Activated naive CD4-positive, alpha-beta T cell treated with anti-CD3 and anti-CD28 coated beads, Interleukin-2, amount 10 ng/mL, durations not matched to agents 7 days and 5 days (primary cell): ENCODE results near the gene TGFBR1.

ENCODE experiments used
- CTCF ChIA-PET: fragments of 350-600 bp; sonication (Branson Sonifier 250); formaldehyde crosslinking; loops from one replicate; lab custom pipeline; 2021; ENCODE audit warnings: antibody characterized with exemption; lab: Charles Lee
- DNase-seq: peaks from one replicate; pipeline ENCODE4 v3.0.0-alpha.2; 2020
- H3K27ac Mint-ChIP-seq: one replicate; pipeline ENCODE4 v1.8.0; 2021; ENCODE audit warnings: mild to moderate bottlenecking, moderate library complexity, mixed read lengths
- H3K27me3 Mint-ChIP-seq: one replicate; pipeline ENCODE4 v1.8.0; 2021; ENCODE audit warnings: mild to moderate bottlenecking, mixed read lengths
- H3K36me3 Mint-ChIP-seq: one replicate; pipeline ENCODE4 v1.8.0; 2021; ENCODE audit warnings: mixed read lengths
- H3K4me1 Mint-ChIP-seq: one replicate; pipeline ENCODE4 v1.8.0; 2021; ENCODE audit warnings: mixed read lengths
- H3K4me3 Mint-ChIP-seq: one replicate; pipeline ENCODE4 v1.8.0; 2021; ENCODE audit warnings: mild to moderate bottlenecking, moderate library complexity, mixed read lengths
- H3K9me3 Mint-ChIP-seq: one replicate; pipeline ENCODE4 v1.8.0; 2021; ENCODE audit warnings: mixed read lengths

TGFBR1 gene

GRCh38 chr9:99070681-99071080 lies 34.2 kb upstream of the TGFBR1 start:
- CTCF ChIA-PET: no interaction called here
- Mint-ChIP-seq H3K27me3 (peaks cover 2% of the 10 kb centered on the region), H3K4me3 (no peak overlapping the region), H3K9me3 (peaks cover 2% of the 10 kb centered on the region), H3K27ac (no peak overlapping the region), H3K36me3 (peaks cover 14% of the 10 kb centered on the region), H3K4me1 (peaks cover 66% of the 10 kb centered on the region)
- no peak for DNase-seq

DNA sequence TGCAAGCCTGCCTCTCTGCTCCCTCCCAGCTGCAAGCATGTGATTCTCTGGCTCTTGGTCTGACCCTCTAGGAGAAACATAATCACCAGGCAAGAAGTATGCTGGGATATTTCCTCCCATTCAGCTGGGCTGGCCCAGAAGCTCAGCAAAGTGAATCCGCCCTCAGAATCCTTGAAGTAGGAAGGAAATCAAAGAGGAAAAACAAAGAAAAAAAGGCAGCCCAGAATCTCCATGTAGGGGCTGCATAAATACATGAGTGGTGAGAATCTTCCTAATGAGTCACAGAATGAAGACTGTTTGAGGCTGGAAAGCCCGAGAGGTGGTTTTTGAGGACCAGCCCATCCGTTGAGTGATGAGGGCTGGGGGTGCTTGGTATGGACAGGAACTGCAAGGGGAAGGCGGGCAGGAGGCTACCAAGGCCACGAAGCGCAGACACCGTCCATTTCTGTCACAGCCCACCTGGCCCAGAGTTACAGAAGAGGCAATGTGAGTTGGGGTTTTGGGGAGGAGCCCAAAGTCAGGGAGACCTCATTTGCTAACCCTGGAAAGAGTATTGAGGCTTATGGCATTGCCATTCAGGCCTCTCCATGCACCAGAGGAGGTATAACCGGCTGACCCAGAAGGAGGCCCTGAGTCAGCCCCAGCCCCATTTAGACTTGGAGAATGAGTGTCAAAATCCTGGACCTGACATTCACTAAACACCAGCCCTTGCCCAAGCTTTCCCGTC lies 33.4 kb upstream of the TGFBR1 start:
- no peak for DNase-seq
- Mint-ChIP-seq H3K36me3 (peaks cover 16% of the 10 kb centered on the region), H3K9me3 (peaks cover 2% of the 10 kb centered on the region), H3K4me1 (peaks cover 72% of the 10 kb centered on the region), H3K4me3 (no peak overlapping the region), H3K27ac (no peak overlapping the region), H3K27me3 (no peaks in the 10 kb centered on the region)
- CTCF ChIA-PET: no interaction called here

- no peak overlapping the region for H3K27ac Mint-ChIP-seq
- H3K27me3 Mint-ChIP-seq: no peaks in the 10 kb centered on the region
- H3K4me1 Mint-ChIP-seq: peaks cover 74% of the 10 kb centered on the region
- no peak overlapping the region for H3K4me3 Mint-ChIP-seq
- no peak for DNase-seq
- H3K36me3 Mint-ChIP-seq: peaks cover 16% of the 10 kb centered on the region
- CTCF ChIA-PET: no interaction called here
- H3K9me3 Mint-ChIP-seq: peaks cover 2% of the 10 kb centered on the region
Observed at GRCh38 chr9:99072040-99072394, 32.9 kb upstream of the TGFBR1 start.

DNA sequence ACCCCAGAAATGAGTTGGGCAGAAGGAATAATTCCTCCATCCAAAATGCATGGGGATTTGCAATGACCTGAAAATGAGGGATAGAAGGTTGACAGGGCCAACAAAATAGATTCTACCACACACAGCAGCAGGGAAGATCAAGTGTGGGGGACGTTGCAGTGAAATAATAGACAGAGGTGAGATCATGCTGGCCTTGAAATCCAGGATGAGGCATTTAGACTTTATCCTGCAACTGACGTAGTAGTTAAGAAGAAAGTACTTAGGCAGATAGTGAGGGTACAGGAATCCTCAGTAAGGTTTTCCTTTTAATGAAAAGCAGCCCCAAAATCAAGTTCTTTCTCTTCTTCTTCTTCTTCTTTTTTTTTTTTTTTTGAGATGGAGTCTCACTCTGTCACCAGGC lies 31.6 kb upstream of the TGFBR1 start:
- no peak for DNase-seq
- Mint-ChIP-seq H3K4me1 (peaks cover 71% of the 10 kb centered on the region), H3K27ac (no peak overlapping the region), H3K27me3 (no peaks in the 10 kb centered on the region), H3K4me3 (no peak overlapping the region), H3K9me3 (peaks cover 2% of the 10 kb centered on the region), H3K36me3 (peaks cover 15% of the 10 kb centered on the region)
- CTCF ChIA-PET: no interaction called here

DNA sequence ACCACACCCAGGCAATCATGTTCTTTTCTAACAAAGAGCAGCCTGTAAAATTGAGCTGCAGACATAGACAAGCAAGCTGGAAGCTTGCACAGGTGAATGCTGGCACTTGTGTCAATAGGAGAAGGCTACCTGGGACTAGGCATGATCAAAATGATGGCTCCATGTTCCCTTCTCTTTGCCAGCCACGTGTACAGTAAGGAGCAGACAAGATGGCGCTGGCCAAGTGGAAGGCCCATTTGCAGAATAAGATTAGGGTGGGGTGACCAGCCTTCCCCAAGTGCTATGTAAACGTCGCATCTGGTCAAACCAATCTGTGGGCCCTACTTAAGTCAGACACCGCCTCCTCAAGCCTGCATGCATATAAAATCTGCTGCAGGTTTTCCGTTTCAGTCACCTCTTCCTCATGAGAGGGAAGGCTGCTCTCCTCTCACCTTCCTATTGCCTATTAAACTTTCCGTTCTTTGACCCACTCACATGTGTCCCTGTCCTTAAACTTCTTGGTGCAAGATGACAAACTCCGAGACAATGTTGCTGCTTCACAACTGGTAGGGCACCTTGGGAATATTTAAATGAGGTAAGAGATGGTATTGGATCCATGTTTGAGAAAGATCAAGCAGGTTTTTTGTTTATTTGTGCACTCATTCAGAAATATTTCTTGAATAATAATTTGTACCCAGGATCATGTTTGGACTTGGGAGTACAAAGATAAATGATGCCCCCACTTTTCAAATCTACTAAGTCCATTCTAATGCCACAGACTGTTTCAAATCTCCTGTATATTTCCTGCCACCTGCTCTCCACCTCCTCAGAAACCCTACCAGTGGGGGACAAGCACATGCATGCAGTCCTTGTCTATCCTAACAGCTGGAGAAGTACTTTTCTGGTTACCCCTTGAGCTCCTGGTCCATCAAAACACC lies 30.7 kb upstream of the TGFBR1 start:
- CTCF ChIA-PET: no interaction called here

DNA sequence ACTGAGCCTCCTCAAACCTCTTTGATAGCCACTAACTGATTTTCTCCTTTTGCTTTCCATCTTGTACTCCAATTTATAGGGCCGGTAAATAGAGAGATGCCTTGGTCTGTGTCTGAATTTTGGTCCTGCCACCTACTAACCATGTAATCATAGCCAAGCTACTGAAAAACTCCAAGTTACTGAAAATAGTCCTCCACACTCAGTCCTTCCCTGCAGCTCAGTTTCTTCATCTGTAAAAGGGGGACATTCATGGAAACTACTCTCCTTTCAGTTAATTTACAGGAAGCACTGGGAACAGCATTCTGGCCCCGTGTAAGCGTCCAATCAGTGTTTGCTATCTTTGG lies 30.0 kb upstream of the TGFBR1 start:
- H3K27me3 Mint-ChIP-seq: peaks cover 6% of the 10 kb centered on the region
- CTCF ChIA-PET: no interaction called here
- H3K9me3 Mint-ChIP-seq: no peaks in the 10 kb centered on the region
- H3K27ac Mint-ChIP-seq: no peak overlapping the region
- H3K36me3 Mint-ChIP-seq: peaks cover 5% of the 10 kb centered on the region
- peaks cover 62% of the 10 kb centered on the region for H3K4me1 Mint-ChIP-seq
- no peak overlapping the region for H3K4me3 Mint-ChIP-seq
- DNase-seq: no peak

More for the DNA sequence above, 30.7 kb upstream of the TGFBR1 start:
- Mint-ChIP-seq H3K27ac (no peak overlapping the region), H3K36me3 (peaks cover 7% of the 10 kb centered on the region), H3K27me3 (peaks cover 5% of the 10 kb centered on the region), H3K9me3 (peaks cover 2% of the 10 kb centered on the region), H3K4me1 (peaks cover 68% of the 10 kb centered on the region), H3K4me3 (no peak overlapping the region)
- no peak for DNase-seq

DNA sequence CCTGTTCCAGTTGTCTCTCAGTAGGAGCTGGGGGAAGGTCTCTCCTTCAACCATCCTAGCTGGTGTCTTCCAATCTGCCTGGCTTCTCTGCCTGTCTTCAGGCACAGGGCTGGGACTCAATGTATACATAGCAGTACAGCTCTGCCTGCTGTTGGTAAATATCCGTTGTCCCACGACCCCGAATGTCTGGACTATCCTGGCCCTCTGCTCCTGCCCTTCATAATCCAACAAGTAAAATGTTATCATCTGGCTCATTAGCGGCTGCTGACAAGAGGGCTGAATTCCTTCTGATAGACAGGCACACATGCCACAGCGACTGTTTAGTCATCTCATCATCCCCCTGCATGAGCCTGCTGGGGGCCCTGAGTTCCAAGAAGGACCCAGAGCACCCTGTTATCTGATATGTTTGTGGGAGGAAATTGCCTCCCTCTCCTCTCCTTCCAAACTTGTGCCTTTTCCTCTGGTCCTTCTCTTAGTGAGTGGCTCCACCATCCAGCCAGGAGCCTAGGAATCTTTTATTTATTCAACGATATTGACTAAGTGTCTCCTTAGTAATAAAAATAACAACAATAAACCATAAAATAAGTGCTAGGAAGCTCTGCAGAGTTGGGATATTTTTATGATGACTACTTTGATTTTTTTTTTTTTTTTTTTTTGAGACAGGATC lies 29.5 kb upstream of the TGFBR1 start:
- Mint-ChIP-seq H3K9me3 (no peaks in the 10 kb centered on the region), H3K36me3 (peaks cover 5% of the 10 kb centered on the region), H3K27ac (no peak overlapping the region), H3K4me3 (no peak overlapping the region), H3K27me3 (peaks cover 6% of the 10 kb centered on the region), H3K4me1 (peaks cover 57% of the 10 kb centered on the region)
- no peak for DNase-seq
- CTCF ChIA-PET: no interaction called here

GRCh38 chr9:99076030-99076429 lies 28.9 kb upstream of the TGFBR1 start:
- CTCF ChIA-PET: interaction anchor here (1.0 kb wide), 1 partner anchor 16 kb away, joined by 4 read pairs; no protein-coding TSS in a partner anchor
- Mint-ChIP-seq H3K36me3 (peaks cover 5% of the 10 kb centered on the region), H3K4me1 (peaks cover 50% of the 10 kb centered on the region)

DNA sequence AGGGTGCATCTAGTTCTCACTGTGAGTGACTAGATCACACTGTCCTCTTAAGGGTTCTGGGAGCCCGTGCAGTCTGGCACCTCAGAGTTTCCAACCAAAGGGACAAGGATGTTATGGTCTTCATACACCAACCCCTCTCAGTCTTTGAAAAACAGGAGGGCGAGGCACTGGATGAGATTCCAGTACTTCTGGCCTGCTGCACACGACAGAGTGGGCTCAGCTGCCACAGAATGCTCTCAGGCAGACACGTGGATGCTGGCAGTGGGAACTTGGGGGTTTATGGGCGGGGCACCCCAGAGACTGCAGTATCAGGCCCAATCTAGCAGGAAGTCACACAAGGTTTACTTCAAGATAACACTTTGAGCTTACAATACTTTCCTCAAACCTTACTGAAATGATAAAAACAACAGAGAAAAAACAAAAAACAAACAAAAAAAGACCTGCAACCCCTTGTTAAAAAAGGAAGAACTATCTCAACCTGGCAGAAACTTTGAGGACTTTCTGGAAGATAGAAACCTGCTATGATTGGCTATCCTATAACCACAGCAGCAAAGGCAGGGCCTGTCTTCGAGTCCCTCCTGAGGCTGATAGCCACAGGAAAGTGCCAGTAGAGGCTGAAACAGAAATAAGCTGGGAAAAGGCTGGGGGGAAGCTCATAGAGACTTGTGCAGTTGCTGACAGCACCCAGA lies 28.3 kb upstream of the TGFBR1 start:
- Mint-ChIP-seq H3K4me1 (peaks cover 46% of the 10 kb centered on the region), H3K36me3 (peaks cover 1% of the 10 kb centered on the region), H3K27me3 (peaks cover 9% of the 10 kb centered on the region), H3K4me3 (peak overlapping the region; percentile 14), H3K27ac (peak overlapping the region; percentile 95), H3K9me3 (no peaks in the 10 kb centered on the region)
- peak; percentile 70 for DNase-seq
- CTCF ChIA-PET: interaction anchor here (0.7 to 1.0 kb wide), 4 partner anchors 16 to 121 kb away, joined by 3 to 4 read pairs (median 4); no protein-coding TSS in a partner anchor

More at GRCh38 chr9:99076030-99076429, 28.9 kb upstream of the TGFBR1 start:
- peaks cover 6% of the 10 kb centered on the region for H3K27me3 Mint-ChIP-seq
- H3K4me3 Mint-ChIP-seq: no peak overlapping the region
- peak overlapping the region; percentile 95 for H3K27ac Mint-ChIP-seq
- no peaks in the 10 kb centered on the region for H3K9me3 Mint-ChIP-seq
- no peak for DNase-seq

- no peak for DNase-seq
- H3K4me3 Mint-ChIP-seq: no peak overlapping the region
- peaks cover 3% of the 10 kb centered on the region for H3K36me3 Mint-ChIP-seq
- peaks cover 38% of the 10 kb centered on the region for H3K4me1 Mint-ChIP-seq
- peaks cover 28% of the 10 kb centered on the region for H3K27me3 Mint-ChIP-seq
- no peak overlapping the region for H3K27ac Mint-ChIP-seq
- CTCF ChIA-PET: no interaction called here
- no peaks in the 10 kb centered on the region for H3K9me3 Mint-ChIP-seq
Observed at GRCh38 chr9:99078717-99079116, 26.2 kb upstream of the TGFBR1 start.

DNA sequence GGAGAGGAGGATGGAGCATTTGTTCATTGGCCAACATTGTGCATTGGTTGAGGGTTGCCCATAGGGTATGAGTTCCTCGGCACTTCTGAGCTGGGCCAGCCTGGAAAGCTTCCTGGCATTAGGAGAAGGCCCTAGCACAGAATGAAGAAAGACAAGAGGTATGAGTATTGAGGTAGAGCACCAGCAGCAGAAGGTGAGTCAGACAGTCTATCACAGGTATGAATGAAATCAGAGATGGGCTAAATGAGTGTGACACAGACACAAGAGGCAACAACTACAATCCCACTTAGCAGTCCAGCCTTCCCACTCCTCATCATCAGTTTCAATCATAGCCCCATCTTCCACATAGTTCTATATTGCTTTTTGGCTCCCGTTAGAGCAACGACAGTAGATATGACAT lies 25.4 kb upstream of the TGFBR1 start:
- Mint-ChIP-seq H3K36me3 (peaks cover 3% of the 10 kb centered on the region), H3K4me3 (no peak overlapping the region), H3K27me3 (peaks cover 28% of the 10 kb centered on the region), H3K9me3 (no peaks in the 10 kb centered on the region), H3K27ac (no peak overlapping the region), H3K4me1 (peaks cover 35% of the 10 kb centered on the region)
- CTCF ChIA-PET: interaction anchor here (1.1 kb wide), 1 partner anchor 13 kb away, joined by 4 read pairs; no protein-coding TSS in a partner anchor
- DNase-seq: no peak

DNA sequence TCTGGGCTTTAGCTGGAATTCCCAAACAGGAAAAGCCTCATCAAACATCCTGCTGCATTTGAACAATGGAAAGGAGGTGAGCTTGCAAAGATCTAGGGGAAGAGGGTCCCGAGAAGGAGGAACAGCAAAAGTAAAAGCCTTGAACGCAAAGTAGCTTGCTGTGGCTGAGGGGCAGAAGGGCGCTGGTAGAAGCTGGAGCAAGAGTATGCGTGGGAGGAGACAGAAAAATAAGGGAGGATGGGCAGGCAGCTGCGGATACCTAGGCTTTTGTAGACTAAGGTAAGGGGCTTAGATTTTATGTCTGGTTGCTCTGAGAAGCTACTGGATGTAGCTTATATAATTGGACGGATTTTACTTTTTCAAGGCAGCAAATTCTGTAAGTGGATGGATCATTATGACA lies 21.9 kb upstream of the TGFBR1 start:
- peaks cover 38% of the 10 kb centered on the region for H3K27me3 Mint-ChIP-seq
- no peak overlapping the region for H3K27ac Mint-ChIP-seq
- H3K4me1 Mint-ChIP-seq: peaks cover 21% of the 10 kb centered on the region
- H3K4me3 Mint-ChIP-seq: no peak overlapping the region
- CTCF ChIA-PET: interaction anchor here (1.3 kb wide), 1 partner anchor 101 kb away, joined by 3 read pairs; no protein-coding TSS in a partner anchor
- no peak for DNase-seq
- H3K9me3 Mint-ChIP-seq: peaks cover 2% of the 10 kb centered on the region
- H3K36me3 Mint-ChIP-seq: peaks cover 10% of the 10 kb centered on the region

DNA sequence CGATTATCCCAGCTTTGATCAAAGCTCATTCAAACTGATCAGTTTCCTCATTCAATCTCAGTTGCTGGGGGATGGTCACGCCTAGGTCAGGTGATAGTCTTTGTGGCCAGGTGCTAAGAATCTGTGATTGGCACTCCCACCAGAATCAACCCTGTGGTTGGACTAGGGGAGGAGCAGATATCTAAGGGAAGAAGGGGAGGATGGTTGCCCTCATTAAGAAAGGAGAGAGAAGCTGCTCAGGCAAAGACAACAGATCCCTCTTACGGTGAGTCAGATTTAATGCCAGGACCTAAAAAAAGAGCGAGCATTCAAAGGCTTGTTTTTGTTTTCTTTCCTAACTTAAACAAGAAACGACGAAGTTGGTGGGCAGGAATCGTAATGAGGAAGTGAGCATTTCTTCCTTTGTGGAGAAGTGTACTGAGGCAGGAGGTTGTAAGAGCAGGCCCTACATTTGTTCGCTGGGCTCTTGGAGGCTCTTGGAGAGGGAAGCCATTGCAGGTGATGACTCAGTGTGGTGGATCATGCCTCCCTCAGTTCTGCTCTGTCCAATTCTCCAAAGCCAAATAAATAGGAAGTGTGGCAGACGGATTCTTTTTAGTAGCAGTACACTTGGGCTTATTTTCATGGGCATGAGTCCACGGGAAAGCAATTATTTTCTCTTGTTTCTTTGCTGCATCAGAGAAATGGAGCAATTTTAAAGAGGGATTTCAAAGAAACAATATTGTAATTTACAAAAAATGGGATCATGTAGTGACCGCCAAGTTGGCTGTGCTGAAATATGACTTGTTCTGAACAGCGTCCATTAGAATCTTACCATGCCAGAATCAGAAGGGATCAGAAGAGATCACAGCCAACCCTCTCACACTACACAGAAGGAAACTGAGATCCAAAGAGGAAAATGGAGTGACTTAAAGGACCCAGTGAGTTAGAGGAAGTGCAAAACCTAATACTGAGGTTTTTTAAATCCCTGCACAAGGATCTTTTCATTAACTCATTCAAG lies 18.7 kb upstream of the TGFBR1 start:
- no peak overlapping the region for H3K27ac Mint-ChIP-seq
- CTCF ChIA-PET: no interaction called here
- H3K4me3 Mint-ChIP-seq: no peak overlapping the region
- peaks cover 28% of the 10 kb centered on the region for H3K4me1 Mint-ChIP-seq
- DNase-seq: no peak
- peaks cover 34% of the 10 kb centered on the region for H3K27me3 Mint-ChIP-seq
- H3K36me3 Mint-ChIP-seq: peaks cover 25% of the 10 kb centered on the region
- peaks cover 24% of the 10 kb centered on the region for H3K9me3 Mint-ChIP-seq
